ACC112 (cell line): ENCODE measurements around the gene ULBP1.
"Not testable (repeated sequence)": the region's sequence is repeated elsewhere in the genome, so short reads cannot be mapped to it uniquely, and the experiment has no call there.

ENCODE experiments used
- H2AFZ ChIP-seq: fragments of 200-600 bp; sonication (generic); one replicate; pipeline ENCODE4 v1.6.0; 2017; ENCODE audit warnings: antibody characterized with exemption, low read length; ENCODE audit not compliant: unreplicated experiment
- H3K27ac ChIP-seq: fragments of 200-600 bp; sonication (generic); 2 replicates; pipeline ENCODE4 v1.5.1; 2014; ENCODE audit warnings: low read depth, mild to moderate bottlenecking, antibody characterized with exemption, low read length, moderate library complexity
- H3K27me3 ChIP-seq: fragments of 200-600 bp; sonication (generic); 2 replicates; pipeline ENCODE4 v1.6.1; 2014; ENCODE audit warnings: mild to moderate bottlenecking, antibody characterized with exemption, low read length, moderate library complexity, mixed read lengths; ENCODE audit not compliant: insufficient read depth
- H3K36me3 ChIP-seq: fragments of 200-600 bp; sonication (generic); 2 replicates; pipeline ENCODE4 v1.6.1; 2016; ENCODE audit warnings: mild to moderate bottlenecking, antibody characterized with exemption, low read length, moderate library complexity, mixed read lengths; ENCODE audit not compliant: insufficient read depth
- H3K4me1 ChIP-seq: fragments of 200-600 bp; sonication (generic); one replicate; pipeline ENCODE4 v1.6.1; 2016; ENCODE audit warnings: low read length, mixed read lengths; ENCODE audit not compliant: insufficient read depth, unreplicated experiment, control insufficient read depth
- H3K4me3 ChIP-seq: fragments of 200-600 bp; sonication (generic); 2 replicates; pipeline ENCODE4 v1.5.1; 2014; ENCODE audit warnings: mild to moderate bottlenecking, low read depth, low read length
- H3K79me2 ChIP-seq: fragments of 200-600 bp; sonication (generic); one replicate; pipeline ENCODE4 v1.6.0; 2016; ENCODE audit warnings: low read length; ENCODE audit not compliant: control insufficient read depth, unreplicated experiment, insufficient read depth

ULBP1 gene

DNA sequence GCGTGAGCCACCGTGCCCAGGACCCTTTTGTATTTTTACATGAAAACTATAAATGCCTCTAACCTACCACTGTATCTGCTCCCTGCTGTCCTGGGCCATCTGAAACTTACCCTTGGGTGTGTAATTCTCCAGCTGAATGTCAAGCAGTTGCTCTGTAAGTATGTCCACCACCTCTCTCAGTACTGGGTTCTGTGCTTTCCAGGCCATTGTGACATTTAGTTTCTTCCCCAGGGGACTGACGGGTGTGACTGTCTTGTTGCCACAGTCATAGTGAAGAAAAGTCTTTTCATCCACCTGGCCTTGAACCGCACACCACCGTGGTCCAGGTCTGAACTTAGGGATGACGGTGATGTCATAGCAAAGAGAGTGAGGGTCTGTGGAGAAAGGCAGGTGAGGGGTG lies 58.1 kb downstream of the ULBP1 start:
- peaks cover 30% of the 10 kb centered on the region for H3K27me3 ChIP-seq
- H3K79me2 ChIP-seq, H3K27ac ChIP-seq, H2AFZ ChIP-seq, H3K4me3 ChIP-seq, H3K4me1 ChIP-seq, H3K36me3 ChIP-seq: not testable (repeated sequence)
